Mesothelial cell of epicardium (in vitro differentiated cells): ENCODE results near the gene P2RX5. TPM values are rescaled to one million over a fixed set of nuclear protein-coding genes. Genes with fewer than 3 reads are reported as not detected.
"Not testable (repeated sequence)": the region's sequence is repeated elsewhere in the genome, so short reads cannot be mapped to it uniquely, and the experiment has no call there.

Source experiments
- DNase-seq, 2 experiments: peaks; one replicate each; pipeline ENCODE4 v3.0.0; 2021; ENCODE audit warnings: low spot score in 2 of 2; ENCODE audit not compliant: unreplicated experiment in 2 of 2
- H3K27ac Mint-ChIP-seq: 2 replicates; pipeline ENCODE4 v1.8.0; 2021; ENCODE audit warnings: mixed read lengths
- H3K27me3 Mint-ChIP-seq: 2 replicates; pipeline ENCODE4 v1.8.0; 2021; ENCODE audit warnings: low read depth, mixed read lengths
- H3K36me3 Mint-ChIP-seq: 2 replicates; pipeline ENCODE4 v1.8.0; 2021; ENCODE audit warnings: mixed read lengths
- H3K4me1 Mint-ChIP-seq: 2 replicates; pipeline ENCODE4 v1.8.0; 2021; ENCODE audit warnings: mixed read lengths
- H3K4me3 Mint-ChIP-seq: 2 replicates; pipeline ENCODE4 v1.8.0; 2021; ENCODE audit warnings: mild to moderate bottlenecking, moderate library complexity, mixed read lengths
- H3K9me3 Mint-ChIP-seq: 2 replicates; pipeline ENCODE4 v1.8.0; 2021; ENCODE audit warnings: mixed read lengths
- total RNA-seq: library from RNA; stranded (reverse); gene quantifications from 3 replicates; pipeline ENCODE4 v1.2.1, GENCODE V29; 2021
- TF ChIP-seq, protein P1 (sequence below): fragments of 200-600 bp; sonication (generic); IDR thresholded peaks from one replicate; pipeline ENCODE4 v1.5.0; 2021; ENCODE audit warnings: antibody characterized with exemption; ENCODE audit not compliant: unreplicated experiment

Gene P2RX5
- total RNA-seq, 1 donor from 2014 or later: 0.18 TPM

DNA sequence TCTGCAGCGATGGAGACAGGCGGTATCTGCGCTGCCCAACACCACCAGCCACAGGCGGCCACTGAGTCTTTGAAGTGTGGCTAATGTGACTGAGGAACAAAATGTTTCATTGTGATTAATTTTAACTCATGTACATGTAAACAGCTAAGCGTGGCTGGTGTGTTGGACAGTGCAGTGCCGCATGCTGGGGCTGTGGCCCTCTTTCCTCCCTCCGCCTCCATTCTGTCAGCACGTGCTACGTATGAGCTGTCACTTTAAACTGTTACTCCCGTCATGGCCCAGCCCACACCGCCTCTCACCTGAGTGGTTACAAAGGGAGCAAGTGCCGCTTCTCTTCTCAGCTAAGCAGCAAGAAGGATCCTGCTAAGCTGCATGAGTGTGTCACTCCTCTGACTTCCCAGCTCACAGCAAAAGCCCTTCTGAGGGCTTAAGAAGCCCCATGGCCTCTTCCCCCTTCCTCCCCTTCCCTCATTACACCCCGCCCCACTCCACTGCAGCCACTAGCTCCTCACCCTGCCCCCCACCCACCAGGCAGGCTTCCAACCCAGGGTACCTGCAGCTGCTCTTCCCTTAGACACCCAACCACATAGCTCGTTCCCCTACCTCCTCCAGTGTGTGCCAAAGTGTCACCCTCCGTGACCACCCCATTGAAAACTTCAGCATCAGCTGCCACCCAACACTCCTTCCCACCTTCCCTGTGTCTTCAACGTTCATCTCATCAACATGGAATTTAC, 42.8 kb upstream of the P2RX5 start:
- Mint-ChIP-seq H3K9me3 (no peaks in the 10 kb centered on the region), H3K4me3 (no peak overlapping the region), H3K36me3 (no peaks in the 10 kb centered on the region), H3K27me3 (peaks cover 4% of the 10 kb centered on the region), H3K27ac (no peak overlapping the region), H3K4me1 (peaks cover 14% of the 10 kb centered on the region)
- no peak for DNase-seq
- TF ChIP-seq, protein P1, sequence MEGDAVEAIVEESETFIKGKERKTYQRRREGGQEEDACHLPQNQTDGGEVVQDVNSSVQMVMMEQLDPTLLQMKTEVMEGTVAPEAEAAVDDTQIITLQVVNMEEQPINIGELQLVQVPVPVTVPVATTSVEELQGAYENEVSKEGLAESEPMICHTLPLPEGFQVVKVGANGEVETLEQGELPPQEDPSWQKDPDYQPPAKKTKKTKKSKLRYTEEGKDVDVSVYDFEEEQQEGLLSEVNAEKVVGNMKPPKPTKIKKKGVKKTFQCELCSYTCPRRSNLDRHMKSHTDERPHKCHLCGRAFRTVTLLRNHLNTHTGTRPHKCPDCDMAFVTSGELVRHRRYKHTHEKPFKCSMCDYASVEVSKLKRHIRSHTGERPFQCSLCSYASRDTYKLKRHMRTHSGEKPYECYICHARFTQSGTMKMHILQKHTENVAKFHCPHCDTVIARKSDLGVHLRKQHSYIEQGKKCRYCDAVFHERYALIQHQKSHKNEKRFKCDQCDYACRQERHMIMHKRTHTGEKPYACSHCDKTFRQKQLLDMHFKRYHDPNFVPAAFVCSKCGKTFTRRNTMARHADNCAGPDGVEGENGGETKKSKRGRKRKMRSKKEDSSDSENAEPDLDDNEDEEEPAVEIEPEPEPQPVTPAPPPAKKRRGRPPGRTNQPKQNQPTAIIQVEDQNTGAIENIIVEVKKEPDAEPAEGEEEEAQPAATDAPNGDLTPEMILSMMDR: no peak

DNA sequence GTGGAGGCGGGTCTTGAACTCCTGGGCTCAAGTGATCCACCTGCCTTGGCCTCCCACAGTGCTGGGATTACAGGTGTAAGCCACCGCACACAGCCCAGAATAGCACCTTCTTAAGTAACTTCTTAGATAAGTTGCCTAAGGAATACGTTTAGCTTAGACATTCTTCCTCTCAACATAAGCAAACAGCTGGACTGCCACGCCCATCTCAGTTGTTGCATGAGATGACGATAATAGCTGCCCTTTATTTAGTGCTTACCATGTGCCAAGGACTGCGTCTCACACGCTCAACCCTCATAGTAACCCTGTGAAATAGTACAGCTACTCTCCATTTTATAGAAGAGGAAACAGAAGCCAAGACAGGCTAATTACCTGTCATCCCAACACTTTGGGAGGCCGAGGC, 39.6 kb upstream of the P2RX5 start:
- peaks cover 4% of the 10 kb centered on the region for H3K27me3 Mint-ChIP-seq

DNA sequence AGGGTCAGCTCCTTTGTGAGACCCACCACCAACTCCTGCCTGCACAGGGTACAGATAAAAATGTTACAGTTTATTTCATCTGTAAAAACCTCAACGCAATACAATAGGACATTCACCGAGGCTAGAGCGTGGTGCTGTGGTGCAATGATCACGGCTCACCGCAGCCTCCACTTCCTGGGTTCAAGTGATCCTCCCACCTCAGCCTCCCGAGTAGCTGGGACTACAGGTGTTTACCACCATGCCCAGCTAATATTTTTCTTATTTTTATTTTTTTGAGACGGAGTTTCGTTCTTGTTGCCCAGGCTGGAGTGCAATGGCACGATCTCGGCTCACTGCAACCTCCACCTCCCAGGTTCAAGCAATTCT, 38.9 kb upstream of the P2RX5 start:
- H3K4me1 Mint-ChIP-seq: peaks cover 18% of the 10 kb centered on the region
- H3K9me3 Mint-ChIP-seq, H3K27ac Mint-ChIP-seq, H3K4me3 Mint-ChIP-seq, H3K36me3 Mint-ChIP-seq, DNase-seq, H3K27me3 Mint-ChIP-seq: not testable (repeated sequence)

More for the DNA sequence above, 39.6 kb upstream of the P2RX5 start:
- TF ChIP-seq, protein P1: no peak
- no peak for DNase-seq
- Mint-ChIP-seq H3K27ac (no peak overlapping the region), H3K9me3 (no peaks in the 10 kb centered on the region), H3K36me3 (no peaks in the 10 kb centered on the region), H3K4me1 (peaks cover 18% of the 10 kb centered on the region), H3K4me3 (no peak overlapping the region)

DNA sequence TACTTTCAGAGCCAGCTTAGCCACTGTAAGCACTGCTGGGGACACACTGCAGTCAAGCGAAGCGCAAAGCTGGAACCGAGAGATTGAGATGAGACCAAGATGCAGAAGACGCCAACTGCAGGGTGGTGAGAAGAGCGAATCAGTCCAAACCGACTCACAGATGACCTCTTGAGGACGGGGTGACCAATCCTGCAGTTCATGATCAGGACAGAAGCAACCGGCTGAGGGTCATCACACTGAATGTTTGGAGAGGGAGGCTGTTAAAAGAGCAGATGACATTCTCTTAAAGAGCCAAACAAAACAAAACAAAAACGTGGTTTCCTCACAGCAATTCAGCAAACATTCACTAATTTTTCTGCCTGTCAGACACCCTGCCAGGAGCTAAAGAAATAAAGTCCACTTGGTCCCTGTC, 36.3 kb upstream of the P2RX5 start:
- H3K36me3 Mint-ChIP-seq: peaks cover 3% of the 10 kb centered on the region
- TF ChIP-seq, protein P1: no peak
- H3K27ac Mint-ChIP-seq: no peak overlapping the region
- no peak overlapping the region for H3K4me3 Mint-ChIP-seq
- peaks cover 3% of the 10 kb centered on the region for H3K27me3 Mint-ChIP-seq
- peaks cover 4% of the 10 kb centered on the region for H3K4me1 Mint-ChIP-seq
- H3K9me3 Mint-ChIP-seq: no peaks in the 10 kb centered on the region
- no peak for DNase-seq

DNA sequence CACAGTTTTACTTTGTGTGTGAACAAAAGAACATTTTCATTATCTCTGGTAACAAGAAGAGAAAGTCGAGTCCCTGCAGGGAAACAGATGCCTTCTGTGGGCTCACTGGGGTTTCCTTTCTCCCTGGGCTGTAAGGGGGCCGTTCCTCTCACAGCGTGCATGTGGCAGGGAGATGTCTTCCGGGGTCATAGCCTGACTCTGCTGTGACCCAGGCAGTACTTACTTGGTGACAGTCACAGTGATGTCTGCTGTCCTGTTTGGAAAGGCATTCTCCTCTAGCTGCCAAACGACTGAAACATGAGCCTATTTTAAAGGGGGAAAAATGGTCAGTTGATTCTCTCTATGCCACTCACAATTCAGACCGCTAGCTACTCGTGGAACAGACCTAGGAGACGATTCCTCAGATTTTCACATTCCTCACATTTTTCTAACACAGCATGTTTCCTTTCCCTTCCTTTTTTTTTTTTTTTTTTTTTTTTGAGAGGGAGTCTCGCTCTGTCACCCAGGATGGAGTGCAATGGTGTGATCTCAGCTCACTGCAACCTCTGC, 35.0 kb upstream of the P2RX5 start:
- Mint-ChIP-seq H3K36me3 (peaks cover 9% of the 10 kb centered on the region), H3K9me3 (no peaks in the 10 kb centered on the region), H3K4me1 (peaks cover 4% of the 10 kb centered on the region), H3K27me3 (no peaks in the 10 kb centered on the region), H3K27ac (peak overlapping the region; percentile 61), H3K4me3 (no peak overlapping the region)
- no peak for DNase-seq
- TF ChIP-seq, protein P1: no peak

DNA sequence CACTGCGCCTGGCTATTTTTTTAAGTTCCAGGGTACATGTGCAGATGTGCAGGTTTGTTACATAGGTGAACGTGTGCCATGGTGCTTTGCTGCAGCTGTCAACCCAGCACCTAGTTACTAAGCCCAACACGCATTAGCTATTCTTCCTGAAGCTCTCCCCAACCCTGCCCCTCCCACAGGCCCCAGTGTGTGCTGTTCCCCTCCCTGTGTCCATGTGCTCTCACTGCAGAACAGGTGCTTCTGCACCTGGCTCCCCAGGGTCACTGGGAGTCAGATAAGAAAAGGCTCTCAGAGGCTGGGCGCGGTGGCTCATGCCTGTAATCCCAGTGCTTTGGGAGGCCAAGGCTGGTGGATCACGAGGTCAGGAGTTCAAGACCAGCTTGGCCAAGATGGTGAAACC, 33.9 kb upstream of the P2RX5 start:
- H3K4me1 Mint-ChIP-seq: peaks cover 7% of the 10 kb centered on the region
- DNase-seq: no peak
- H3K27me3 Mint-ChIP-seq: no peaks in the 10 kb centered on the region
- TF ChIP-seq, protein P1: no peak
- H3K36me3 Mint-ChIP-seq: peaks cover 9% of the 10 kb centered on the region
- no peak overlapping the region for H3K4me3 Mint-ChIP-seq
- H3K9me3 Mint-ChIP-seq: no peaks in the 10 kb centered on the region
- H3K27ac Mint-ChIP-seq: no peak overlapping the region

- DNase-seq, H3K27ac Mint-ChIP-seq, H3K4me3 Mint-ChIP-seq, H3K9me3 Mint-ChIP-seq, H3K27me3 Mint-ChIP-seq, H3K36me3 Mint-ChIP-seq: not testable (repeated sequence)
- H3K4me1 Mint-ChIP-seq: peaks cover 13% of the 10 kb centered on the region
These were observed 32.1 kb upstream of the P2RX5 start for GRCh38 chr17:3728099-3728498.
